Esophagus squamous epithelium (tissue), 4 donors: ENCODE results near the gene CSNK1E.

Experiments used
- CTCF ChIP-seq, 6 experiments: fragments of 450-650 bp in 4 of 6; fragments of 200-600 bp in 2 of 6; sonication (generic) in 2 of 6; IDR thresholded peaks; one replicate each; pipeline ENCODE4 v1.5.1; 2016 to 2019; ENCODE audit warnings: antibody characterized with exemption in 6 of 6, mild to moderate bottlenecking in 4 of 6, moderate library complexity in 4 of 6
- POLR2A ChIP-seq, 4 donors: fragments of 450-650 bp; IDR thresholded peaks; one replicate each; pipeline ENCODE4 v1.6.1; 2017; ENCODE audit warnings: antibody characterized with exemption in 4 of 4, mild to moderate bottlenecking in 4 of 4, moderate library complexity in 3 of 4

- TF ChIP-seq CTCF (IDR thresholded peaks at IDR 0.05) (no peak), POLR2A (IDR thresholded peaks at IDR 0.05) (no peak)
Measured at GRCh38 chr22:38347944-38348750, 30.9 kb upstream of the CSNK1E start.
